Hypothalamus (tissue), 51 donors: ENCODE data around the gene POLD2.

Experiments
- DNase-seq, 51 donors: peaks; one replicate each; lab custom pipeline; 2025; lab: John Stamatoyannopoulos, UW

POLD2 gene

DNA sequence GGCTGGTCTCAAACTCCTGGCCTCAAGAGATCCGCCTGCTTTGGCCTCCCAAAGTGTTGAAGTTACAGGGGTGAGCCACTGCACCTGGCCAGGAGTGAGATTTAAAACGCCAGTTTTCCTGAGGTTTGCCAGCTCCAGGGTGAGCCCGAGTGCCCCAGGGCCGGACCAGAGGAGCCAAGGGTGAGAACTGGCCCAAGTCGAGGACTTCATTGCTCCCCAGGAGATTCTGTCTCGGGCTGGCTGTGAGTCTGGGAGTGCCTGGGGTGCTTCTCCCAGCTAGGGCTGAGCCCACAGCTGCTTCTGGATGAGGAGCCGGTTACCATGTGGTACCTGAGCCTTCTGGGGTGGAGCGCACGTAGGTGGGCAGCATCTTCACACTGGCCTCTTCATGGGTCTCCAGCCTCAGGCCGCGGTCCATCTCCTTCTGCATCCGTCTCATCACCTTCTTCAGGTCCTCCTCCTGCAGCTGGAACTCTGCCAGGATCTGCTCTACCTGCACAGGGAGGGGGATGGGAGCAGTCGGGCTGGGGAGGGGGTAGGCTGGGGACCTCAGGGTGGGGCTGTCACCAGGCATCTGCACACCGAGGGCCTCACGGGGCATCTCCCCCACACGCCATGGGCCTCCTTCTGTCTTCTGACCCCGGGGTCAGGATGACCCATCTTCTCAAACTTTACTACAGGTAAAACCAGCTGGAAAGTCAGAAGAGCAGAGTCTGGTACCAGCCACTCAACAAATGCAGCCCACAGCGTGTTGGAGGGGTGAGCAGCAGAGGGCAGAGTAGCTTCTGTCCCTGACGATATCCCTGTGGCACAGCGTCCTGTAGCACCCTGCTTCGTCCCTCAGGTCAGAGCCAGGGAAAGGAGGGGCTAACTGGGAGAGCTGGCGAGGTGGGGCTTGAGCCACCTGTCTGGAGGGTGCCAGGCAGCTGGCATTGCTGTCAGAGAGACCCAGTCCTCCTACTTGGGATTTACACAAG, 29.9 kb upstream of the POLD2 start:
- no peak for DNase-seq

DNA sequence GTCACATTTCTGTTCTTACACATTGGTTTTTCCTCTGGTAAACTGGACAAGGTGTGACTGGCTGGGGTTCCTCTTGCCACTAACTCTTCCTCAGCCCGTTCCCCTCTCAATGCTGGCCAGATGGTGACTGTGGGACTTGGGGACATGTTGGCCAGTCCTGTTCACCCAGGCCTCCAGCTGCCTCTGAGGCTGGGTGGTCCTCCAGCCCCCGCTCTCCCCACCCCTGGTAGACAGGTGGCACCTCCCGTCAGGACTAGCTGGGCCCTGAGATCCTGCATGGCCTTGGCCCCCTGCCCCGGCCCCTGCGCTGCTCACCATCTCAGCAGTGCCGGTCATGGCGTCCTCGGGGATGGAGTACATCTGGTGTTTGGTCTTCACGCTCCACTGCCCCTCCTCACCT, 28.6 kb upstream of the POLD2 start:
- no peak for DNase-seq

DNA sequence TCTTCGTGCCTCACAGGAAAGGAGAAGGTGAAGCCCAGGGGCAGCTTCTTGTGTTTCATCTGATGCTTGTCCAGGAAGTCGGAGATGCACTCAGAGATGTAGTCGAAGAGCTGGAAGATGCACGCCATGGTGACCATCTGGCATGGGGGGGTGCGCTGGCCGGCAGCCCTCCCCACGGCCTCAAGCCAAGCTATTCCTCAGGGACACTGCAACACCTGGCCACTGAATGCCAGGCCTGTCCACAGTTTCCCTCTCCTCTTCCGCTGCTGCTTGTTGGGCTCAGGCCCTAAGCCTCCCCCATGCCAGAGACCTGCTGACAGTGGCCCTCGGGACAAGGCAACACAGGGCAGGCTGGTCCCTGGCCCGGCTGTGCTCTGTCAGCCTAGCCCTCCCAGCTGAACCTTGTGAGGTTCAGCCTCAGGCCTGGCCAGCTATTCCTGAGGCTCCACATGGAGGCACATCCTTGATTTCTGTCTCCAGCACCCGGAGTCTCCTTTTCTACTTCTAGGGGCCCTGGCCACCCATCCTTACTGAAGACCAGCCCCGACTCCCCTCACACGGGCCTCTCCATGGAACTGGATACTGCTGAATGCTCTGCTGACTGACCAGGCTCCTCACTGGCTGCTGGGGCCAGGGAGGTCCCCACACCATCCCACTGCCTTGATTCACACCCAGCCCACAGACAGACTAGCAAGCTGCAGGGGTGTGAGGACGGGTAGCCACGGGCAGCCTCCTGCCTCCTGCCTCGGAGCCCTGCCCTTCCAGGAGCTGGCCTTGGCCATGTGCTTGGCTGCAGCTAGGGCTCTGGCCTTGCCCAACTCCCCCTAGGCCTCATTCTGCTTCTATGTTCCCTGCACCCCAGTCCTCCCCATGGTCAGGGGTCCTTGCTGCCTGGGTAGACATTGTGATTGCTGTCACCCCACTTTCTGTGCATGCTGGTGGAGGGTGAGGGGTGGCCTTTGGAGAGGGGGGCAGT, 27.9 kb upstream of the POLD2 start:
- no peak for DNase-seq

DNA sequence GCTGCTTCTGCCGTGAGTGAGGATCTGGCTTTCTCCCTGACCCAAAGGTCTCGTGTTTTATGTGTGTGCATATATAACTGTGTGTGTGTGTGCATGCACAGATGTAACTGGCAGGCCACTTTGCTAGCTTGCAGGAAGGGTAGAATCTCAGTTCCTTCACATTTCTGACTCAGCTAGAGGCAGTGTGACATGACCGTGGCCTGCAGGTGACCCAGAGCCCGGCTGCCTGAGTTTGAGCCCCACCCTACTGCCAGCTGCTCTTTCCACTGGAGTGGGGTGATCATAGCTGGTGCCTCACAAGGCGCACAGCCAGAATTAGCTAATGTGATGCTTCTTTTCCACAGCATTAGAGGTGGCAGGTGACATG, 27.1 kb upstream of the POLD2 start:
- no peak for DNase-seq

DNA sequence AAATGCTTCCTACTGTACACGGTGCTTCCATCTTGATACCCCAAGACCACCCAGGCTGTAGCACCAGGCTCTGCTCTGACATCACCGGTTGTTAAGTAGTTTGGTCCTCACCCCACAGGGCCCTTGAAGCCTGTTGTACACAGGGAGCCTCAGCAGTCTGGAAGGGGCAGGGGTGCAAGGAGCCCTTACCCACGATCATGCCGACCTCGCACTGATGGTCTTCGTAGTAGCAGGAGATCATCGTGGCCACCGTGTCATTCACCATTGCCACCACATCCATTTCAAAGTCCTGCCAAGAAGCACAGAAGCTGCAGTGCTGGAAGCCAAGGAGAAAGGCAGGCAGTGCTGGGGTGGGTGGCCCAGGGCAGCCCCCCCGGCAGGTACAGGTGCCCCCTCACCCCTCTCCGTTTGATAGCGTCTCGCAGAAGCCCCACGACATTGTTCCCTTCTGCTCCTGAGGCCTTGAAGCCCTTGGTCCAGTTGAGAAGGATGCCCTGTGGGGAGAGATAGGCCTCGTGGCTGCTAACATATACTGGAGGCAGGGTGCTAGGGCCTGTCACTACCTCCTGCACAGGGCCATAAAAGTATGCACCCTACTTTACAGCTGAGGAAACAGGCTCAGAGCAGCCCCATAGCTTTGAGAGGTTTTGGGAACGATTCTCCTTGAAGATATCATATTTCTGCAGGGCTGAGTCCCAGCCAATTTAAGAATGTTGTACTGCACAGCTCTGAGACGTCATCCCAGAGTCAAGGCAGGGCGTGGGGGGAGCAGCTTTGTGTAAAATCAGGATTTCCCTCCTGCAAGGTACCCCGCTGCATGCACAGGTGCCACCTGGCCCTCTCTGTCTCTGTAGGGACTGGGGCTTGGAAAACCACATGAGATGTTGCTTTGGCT, 26.5 kb upstream of the POLD2 start:
- DNase-seq: no peak

DNA sequence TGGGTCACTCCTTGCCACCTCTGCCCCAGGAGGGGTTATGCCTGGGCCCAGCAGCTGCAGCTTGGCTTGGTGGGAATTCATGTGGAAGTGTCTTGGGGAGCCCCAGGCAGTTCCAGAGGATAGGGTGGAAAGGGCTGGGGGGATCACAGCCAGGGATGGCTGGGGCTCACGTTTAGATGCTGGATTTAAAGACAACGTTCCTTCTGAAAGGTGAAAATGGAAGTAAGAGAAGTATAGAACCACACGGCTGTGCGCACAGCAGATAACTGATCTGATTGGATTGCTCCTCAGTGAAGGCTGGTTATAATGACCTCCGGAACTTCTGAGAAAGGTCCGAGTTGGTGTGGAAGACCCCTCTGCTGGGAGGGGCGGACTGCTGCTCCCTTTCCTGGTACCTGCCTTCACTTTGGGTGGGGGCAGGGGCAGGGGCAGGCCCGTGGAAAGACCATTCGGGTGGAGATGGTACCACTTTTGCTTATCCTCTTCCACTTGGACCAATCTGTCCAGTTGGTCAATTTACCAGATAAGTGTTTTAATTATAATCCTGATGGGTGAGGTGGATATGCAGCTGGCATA, 25.7 kb upstream of the POLD2 start:
- no peak for DNase-seq

DNA sequence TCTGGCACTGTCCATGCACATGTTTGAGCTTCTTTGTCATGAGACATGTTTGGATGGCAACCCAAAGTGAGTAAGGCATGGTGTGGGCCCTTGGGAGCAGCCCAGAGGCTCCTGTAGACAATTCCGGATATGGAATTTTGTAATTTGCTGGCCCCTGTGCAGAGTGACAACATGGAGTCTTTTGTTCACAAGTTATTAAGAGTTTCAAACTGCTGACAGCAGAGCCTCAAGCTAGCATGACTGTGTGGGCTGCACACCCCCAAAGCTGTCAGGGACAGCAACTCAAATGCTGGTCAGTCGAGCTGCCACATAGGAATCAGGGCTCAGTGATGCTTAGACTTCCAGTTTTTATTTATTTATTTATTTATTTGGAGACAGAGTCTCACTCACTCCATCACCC, 24.8 kb upstream of the POLD2 start:
- no peak for DNase-seq

DNA sequence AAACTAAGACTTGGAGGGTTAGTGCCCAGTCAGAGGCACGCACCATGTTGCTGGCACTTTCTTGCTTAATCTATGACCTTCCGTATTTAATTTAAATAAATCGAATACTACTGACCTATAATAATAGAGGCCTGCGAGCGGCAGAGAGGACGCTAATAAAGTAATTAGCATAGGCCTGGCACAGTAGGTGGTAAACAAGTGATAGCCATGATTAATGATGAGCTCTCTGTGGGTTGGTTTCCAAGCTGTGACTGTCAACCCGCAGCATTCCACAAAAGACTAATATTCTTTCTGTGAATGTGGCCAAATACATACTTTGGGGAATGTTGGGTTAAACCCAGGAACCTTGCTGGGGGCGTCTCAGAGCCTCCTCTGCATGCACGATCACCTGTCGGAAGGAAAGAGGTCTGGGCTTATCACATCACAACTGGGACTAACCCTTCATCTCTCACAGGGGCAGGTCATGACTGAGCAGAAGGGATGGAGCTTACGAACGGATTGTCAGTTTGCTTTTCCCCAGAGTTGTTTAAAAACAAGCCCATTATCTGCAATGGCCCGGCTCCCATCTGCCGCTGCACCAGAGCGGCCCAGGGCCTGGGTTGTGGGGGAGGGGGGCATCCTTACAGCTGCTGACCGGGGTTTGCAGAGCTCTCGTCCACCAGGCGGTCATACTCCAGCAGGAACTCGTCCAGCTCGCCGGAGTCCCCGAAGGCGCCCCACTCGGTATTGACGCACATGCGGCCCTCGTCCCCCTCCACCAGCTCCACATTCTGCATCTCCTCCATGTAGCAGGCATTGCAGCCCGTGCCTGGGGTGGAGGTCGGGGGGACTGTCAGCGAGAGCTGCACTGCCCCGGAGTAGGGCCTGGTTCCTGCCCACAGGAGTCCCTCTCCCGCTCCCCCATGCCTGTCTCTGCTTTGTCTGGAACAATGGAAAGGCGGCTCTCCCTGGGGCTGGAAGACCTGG, 24.0 kb upstream of the POLD2 start:
- peak in 11 of 51 donors; percentile 7 to 34 (median 16) for DNase-seq

DNA sequence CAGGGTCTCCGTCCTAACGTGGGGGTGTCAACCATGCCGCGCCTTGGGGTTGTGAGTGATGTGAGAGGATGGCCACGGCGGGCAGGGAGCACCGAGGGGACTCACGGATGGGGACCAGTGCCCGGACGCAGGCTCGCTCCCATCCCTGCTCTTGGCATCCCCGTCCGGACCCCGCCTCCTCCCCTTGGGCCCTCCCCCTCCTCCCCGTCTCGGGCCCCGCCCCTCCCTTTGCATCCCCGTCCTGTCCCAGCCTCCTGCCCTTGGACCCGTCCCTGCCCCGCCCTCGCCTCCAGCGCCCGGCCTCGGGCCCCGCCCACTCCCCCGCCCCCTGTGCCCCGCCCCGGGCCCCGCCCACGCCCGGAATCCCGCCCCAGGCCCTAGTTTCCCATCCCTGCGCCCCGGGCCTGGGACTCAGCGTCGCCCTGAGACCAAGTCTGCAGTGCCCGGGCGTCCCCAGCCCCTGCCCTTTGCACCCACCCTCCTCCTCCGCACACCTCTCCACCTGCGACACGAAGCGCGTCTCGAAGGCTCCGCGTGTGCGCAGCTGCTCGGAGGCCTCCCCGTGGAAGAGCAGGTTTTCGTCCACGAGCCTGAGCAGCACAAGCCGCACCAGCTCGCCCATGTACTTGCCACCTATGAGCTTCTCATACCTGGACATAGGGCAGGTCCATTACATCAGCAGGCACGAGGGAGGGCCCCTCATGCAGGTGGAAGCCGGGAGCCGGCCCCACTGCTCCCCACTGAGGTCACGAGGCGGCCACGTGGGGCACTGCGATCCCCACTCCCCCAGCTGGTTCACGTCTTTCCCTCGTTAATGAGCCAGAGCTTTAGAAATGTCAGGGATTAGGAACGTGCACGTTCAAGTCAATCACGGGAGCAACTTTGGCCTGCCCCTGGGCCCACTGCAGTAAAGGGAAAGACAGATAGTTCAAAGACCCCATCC, 22.9 kb upstream of the POLD2 start:
- DNase-seq: peak in 41 of 51 donors; percentile 7 to 92 (median 58)

DNA sequence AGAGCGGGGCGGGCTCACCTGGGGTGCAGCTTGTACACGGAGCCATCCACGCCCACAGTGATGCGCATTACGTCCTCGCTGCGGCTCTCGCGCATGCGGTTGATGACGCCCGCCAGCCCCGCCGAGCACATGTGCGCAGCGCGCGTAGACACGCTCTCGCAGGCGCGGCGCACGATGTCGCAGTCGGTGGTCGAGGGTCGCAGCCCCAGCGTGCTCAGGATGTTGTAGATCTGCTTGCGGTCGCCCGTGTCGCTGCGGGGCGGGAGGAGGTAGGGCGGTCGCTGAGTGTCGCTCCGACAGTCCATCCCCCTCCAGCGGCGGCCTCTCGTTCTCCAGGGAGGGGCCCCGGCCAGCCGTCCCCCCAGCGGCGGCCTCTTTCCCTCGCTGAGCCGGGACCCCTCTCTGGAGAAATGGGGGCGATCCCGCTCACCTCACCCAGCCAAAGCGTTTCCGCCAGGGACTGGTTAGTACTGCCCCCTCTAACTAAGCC, 22.2 kb upstream of the POLD2 start:
- peak in 24 of 51 donors; percentile 15 to 62 (median 28) for DNase-seq

DNA sequence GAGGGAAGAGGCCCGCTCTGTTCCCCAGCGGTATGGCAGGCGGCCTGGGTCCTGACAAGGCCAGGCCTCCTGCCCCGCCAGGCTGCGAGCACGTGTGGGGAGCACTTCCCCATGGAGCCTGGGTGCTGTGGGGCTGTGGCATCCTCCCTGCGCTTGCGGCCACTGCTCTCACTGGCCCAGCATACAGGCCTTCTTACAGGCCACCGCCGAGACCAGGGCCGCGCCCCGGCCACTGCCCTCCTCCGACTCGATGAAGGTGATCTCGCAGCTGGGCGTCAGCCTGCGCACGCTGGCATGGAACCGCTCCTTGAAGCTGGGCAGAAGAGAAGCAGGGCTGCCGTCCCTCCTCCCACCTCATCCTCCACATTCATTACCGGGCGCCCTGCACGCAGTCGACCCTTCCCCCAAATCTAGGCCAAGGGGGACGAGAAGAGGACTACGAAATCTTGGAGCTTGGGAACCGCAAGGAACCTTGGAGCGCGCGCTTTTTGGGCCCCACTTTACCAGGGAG, 21.7 kb upstream of the POLD2 start:
- peak in 2 of 51 donors; percentile 15 to 35 for DNase-seq

DNA sequence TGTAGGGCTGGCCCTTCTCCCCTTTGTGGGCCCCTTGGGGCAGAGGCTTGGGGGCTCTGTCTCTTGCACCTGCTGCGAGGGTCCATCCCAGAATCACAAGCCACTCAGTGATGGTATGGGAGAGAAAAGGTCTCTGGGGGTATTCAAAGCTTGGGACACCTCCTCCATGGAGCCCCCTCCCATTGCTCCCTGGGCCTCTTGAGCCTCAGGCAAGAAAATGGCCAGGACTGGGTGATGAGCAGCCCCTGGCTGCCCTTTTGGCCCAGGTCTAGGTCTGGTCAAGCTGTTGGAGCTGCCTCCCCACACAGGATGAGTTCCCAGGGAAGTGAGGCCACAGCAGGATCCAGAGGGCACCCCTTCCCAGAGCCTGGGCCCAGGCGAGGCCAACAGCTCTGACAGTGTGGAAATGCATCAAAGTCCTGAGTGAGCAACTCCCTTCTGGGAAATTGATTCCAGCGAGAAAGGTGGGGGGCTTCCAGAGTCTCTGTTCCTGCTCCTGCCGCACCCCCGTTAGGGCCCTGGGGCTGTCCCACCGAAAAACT, 21.1 kb upstream of the POLD2 start:
- no peak for DNase-seq

DNA sequence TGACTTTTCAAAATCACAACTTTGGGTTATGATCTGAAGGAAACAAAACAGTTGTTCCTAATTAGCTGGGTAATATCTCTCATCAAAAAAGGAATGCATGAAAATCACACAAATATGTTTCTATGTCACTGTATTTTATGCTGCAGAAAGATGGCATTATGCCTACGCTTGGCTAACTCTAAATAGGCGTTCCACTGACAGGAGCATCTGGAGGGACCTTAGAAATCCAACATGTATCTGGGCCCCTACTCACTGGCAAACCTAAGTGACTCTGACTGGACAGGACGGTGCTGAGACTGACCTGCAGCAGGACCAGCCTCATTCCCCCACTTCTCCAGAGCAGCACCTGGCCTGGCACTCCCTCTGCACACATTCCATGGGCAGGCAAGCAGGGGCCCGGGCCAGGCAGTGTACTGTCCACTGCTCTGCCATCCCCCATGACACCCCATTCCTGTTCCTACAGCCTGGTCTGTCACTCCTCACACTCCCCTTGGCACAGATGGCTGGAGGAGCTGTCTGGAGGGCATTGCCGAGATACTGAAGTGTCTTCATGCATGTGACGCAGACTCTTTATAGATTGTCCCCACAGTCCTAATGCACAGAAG, 20.4 kb upstream of the POLD2 start:
- no peak for DNase-seq

DNA sequence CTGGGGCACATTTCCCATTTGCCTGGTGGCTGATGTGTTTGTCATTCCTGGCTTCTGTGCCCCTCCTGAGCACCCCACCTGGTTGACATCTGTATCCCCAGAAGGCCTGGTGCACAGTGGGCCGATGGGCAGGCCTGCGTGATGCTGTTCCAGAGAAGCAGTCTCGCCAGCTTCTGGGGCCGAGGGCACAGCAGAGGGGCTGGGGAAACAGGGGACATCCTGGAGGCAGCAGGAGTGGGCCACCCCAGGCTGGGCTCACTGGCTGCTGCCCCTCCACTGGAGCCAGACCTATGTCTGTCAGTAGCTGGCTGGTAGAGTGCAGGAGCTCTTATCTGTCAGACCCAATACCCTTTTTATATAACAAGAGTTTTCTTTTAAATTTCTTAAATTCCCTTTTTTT, 18.7 kb upstream of the POLD2 start:
- DNase-seq: no peak

DNA sequence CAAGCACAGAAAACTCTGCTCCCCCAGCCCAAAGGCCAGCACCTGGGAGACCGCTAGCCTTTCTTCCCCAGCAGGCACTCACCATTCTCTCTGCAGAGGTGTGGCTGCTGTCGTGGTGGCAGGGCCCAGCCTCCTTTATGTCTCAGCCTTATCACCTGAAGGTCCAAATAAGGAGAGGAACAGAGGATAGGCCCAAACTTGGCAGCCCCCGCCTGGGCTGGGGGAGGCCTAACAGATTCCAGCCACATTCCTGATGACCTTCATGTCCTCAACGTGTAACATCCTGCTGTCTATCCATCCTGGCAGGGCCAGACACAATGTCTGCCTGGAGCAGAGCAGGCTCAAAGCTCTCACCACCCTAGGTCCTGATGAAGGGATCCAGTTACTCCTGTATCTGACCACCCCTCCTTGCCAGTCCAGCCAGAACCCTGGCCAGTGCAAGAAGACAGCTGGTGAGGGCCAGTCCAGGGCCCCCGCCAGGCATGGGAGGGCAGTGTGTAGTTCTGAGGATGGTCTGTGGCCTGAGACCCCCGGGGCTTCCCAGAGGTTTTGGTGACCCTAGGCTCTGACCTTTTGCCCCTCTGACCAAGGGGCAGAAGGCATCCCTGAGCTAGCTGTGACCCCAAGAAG, 18.0 kb upstream of the POLD2 start, which contains the start of gene MYL7:
MYL7 (minus strand) TSS at position 112 of the 630 bp plus-strand sequence; CDS start at position 85, 27 bp downstream.
- no peak for DNase-seq

DNA sequence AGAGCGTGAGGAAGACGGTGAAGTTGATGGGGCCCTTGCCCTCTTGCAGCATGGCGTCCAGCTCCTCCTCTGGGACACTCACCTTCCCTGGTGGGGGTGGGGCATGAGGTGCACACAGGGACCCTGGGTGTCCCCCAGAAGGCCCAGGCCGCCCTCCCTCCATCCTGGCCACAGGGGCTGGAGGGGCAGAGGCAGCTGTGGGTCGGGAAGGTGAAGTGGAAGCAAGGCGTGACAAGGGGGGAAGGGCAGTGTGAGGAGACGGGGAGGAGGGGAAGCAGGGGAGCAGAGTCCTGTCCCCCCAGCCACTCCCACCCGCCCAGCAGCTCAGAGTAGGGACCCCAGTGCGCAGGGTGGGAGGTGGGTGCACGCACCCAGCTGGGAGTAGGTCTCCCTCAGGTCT, 17.0 kb upstream of the POLD2 start:
- no peak for DNase-seq
